ENCODE measurements around the gene TENM4.

- TF ChIP-seq POLR2AphosphoS5 (IDR thresholded peaks at IDR 0.05; ENCODE audit: low read depth, low read length) (no peak), SIN3A (IDR thresholded peaks at IDR 0.05; ENCODE audit: borderline replicate concordance, insufficient read depth, low read length) (no peak), TAF1 (IDR thresholded peaks at IDR 0.05; ENCODE audit: borderline replicate concordance, insufficient read depth, low read length) (no peak), REST (IDR thresholded peaks at IDR 0.05; ENCODE audit: insufficient read depth in 1 of 2, low read depth in 2 of 2, low read length in 2 of 2) (no peak)
Measured at GRCh38 chr11:79406376-79406775, 34.5 kb downstream of the TENM4 start.
